Measurements from ENCODE around the gene CUEDC1.

Gene CUEDC1

GRCh38 chr17:57833179-57833939 is 121.9 kb downstream of the CUEDC1 start:
- peak; percentile 46 to 47 for DNase-seq (ENCODE audit: low read depth in 2 of 2)

- DNase-seq (ENCODE audit: low read depth in 2 of 2): no peak
Observed at GRCh38 chr17:57832314-57833178, 122.7 kb downstream of the CUEDC1 start.

- DNase-seq (ENCODE audit: low read depth in 2 of 2): no peak
Observed at GRCh38 chr17:57830880-57831279, 124.3 kb downstream of the CUEDC1 start.

GRCh38 chr17:57823469-57824401 is 131.5 kb downstream of the CUEDC1 start:
- no peak for DNase-seq (ENCODE audit: low read depth in 2 of 2)

GRCh38 chr17:57819867-57820266 is 135.3 kb downstream of the CUEDC1 start:
- no peak for DNase-seq (ENCODE audit: low read depth in 2 of 2)

GRCh38 chr17:57819285-57819684 is 135.9 kb downstream of the CUEDC1 start:
- DNase-seq (ENCODE audit: low read depth in 2 of 2): no peak

GRCh38 chr17:57818066-57818465 is 137.1 kb downstream of the CUEDC1 start:
- DNase-seq (ENCODE audit: low read depth in 2 of 2): no peak

GRCh38 chr17:57817299-57817698 is 137.9 kb downstream of the CUEDC1 start:
- no peak for DNase-seq (ENCODE audit: low read depth in 2 of 2)

GRCh38 chr17:57814421-57814820 is 140.8 kb downstream of the CUEDC1 start:
- no peak for DNase-seq (ENCODE audit: low read depth in 2 of 2)

GRCh38 chr17:57811638-57812280 is 143.5 kb downstream of the CUEDC1 start:
- no peak for DNase-seq (ENCODE audit: low read depth in 2 of 2)

Measured in stimulated activated CD8-positive, alpha-beta memory T cell treated with anti-CD3 and anti-CD28 coated beads, Interleukin-2, amount 100 ng/mL, for 48 hours (primary cell).